ENCODE measurements around the gene KCNQ1OT1.

The KCNQ1OT1 gene

DNA sequence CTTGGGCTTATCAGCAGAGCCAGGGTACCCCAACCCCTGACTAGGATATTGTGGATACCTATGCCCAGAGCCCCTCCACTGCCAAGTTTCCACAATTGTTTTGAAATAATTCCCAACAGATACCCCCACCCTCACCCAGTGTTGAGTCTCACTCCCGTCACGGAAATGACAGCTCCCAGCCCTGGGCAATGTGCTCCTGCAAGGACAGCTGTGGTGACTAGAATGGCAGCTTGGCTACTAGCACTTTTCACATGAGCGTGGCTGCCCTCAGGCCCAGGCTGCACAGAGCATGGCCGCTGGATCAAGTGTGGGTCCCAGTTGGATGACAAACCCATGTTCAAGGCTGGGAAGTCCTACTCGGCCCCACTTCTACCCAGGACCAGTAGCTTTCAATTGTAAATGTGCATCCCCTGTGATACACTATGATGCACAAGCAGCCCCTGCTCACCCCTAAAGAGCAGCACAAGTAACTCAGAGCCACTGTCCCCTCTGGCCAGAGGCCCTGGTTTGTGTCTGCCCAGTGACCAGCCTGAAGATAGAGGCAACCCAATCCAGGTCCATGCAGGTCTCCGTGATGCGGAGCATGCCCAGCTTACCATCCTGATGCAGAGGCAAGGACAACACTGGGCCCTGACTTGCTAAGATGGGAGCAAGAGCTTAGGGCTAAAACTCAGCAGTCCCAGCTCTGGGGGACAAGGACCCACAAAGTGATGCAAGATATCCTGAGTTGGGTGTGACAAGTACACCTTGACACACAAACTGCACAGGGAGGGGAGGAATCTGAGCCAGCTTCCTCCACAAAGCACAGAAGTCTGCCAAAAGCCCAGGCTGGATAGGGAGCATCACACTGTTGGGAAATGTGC lies 13.2 kb downstream of the KCNQ1OT1 start:
- DNase-seq: no peak

- DNase-seq: no peak
These were observed 14.0 kb downstream of the KCNQ1OT1 start for GRCh38 chr11:2685566-2686359.

- DNase-seq: no peak
These were observed 14.7 kb downstream of the KCNQ1OT1 start for GRCh38 chr11:2685051-2685450.

GRCh38 chr11:2684581-2684980 lies 15.2 kb downstream of the KCNQ1OT1 start:
- DNase-seq: no peak

- peak in 1 of 5 donors; percentile 3 for DNase-seq
These were observed 16.0 kb downstream of the KCNQ1OT1 start for GRCh38 chr11:2683806-2684205.

GRCh38 chr11:2681408-2682145 lies 18.2 kb downstream of the KCNQ1OT1 start:
- DNase-seq: no peak

GRCh38 chr11:2679011-2679676 lies 20.6 kb downstream of the KCNQ1OT1 start:
- no peak for DNase-seq

- DNase-seq: no peak
These were observed 21.4 kb downstream of the KCNQ1OT1 start for GRCh38 chr11:2678396-2678795.

GRCh38 chr11:2677127-2677526 lies 22.7 kb downstream of the KCNQ1OT1 start:
- no peak for DNase-seq

GRCh38 chr11:2675540-2675939 lies 24.3 kb downstream of the KCNQ1OT1 start:
- DNase-seq: no peak

GRCh38 chr11:2674658-2675131 lies 25.1 kb downstream of the KCNQ1OT1 start:
- DNase-seq: no peak

DNA sequence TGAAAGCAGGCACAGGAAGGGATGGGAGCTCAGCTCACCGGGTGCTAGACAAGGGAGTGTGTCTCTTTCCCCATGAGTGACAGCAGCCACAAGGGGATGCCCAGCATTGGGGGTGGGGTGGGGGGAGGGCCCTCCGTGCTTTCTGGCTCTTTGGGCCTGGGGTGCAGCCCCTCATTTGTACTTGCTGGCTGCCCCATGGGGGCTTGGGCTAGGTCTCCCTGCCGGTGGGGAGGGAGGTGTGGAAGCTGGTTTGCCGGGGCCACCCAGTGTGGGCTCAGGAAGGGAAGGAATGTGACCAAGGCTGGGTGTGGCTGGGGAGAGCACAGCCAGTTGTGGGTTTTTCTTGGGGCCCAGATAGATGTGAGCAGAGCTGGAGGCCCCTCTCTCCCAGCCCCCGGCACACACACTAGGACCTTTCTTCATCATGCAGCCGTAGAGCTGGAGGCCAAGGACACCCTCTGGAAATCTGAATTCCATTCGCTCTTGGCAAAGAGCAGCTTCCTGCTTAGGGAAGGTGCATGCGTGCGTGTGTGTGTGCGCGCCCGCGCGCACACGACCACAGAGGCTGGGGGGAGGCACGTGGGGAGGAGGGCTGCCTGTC lies 25.8 kb downstream of the KCNQ1OT1 start:
- no peak for DNase-seq

DNA sequence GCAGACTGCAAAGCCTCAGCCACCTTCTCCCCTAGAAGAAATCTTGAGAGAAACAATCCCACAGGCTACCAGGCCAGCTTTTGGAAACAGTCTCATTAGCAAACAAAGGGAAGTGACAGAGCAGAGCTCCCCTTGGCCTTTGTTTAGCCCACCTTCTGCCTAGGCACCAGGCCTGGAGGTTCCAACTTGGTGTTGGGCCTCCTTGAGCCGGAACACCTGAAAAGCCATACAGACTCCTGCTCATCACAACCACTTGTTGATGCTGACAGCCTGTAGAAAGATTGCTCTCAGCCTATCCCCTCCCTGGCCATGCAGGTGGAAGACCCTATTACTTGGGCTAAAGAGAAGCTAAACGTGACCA lies 26.6 kb downstream of the KCNQ1OT1 start:
- no peak for DNase-seq

- DNase-seq: no peak
These were observed 27.1 kb downstream of the KCNQ1OT1 start for GRCh38 chr11:2672553-2673249.

DNA sequence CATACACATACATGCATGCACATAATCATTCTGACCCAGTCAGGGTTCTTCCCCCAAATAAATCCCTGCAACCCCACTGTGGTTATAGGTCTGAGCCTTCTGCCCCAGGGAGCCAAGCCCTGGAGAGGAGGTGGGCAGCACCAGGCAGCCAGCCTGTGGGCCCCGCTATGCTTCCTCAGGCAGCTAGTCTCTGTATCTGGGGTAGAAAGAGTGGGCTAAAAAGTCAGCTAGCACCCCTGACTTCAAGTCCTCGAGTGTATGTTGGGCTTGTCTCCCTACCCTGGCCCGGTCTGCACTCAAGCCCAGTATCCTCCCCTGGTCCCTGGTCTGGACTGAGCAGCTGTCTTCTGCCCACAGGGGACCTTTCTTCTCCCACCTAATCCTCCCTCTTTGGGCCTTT lies 28.0 kb downstream of the KCNQ1OT1 start:
- DNase-seq: no peak

- DNase-seq: no peak
These were observed 29.2 kb downstream of the KCNQ1OT1 start for GRCh38 chr11:2670541-2671100.

DNA sequence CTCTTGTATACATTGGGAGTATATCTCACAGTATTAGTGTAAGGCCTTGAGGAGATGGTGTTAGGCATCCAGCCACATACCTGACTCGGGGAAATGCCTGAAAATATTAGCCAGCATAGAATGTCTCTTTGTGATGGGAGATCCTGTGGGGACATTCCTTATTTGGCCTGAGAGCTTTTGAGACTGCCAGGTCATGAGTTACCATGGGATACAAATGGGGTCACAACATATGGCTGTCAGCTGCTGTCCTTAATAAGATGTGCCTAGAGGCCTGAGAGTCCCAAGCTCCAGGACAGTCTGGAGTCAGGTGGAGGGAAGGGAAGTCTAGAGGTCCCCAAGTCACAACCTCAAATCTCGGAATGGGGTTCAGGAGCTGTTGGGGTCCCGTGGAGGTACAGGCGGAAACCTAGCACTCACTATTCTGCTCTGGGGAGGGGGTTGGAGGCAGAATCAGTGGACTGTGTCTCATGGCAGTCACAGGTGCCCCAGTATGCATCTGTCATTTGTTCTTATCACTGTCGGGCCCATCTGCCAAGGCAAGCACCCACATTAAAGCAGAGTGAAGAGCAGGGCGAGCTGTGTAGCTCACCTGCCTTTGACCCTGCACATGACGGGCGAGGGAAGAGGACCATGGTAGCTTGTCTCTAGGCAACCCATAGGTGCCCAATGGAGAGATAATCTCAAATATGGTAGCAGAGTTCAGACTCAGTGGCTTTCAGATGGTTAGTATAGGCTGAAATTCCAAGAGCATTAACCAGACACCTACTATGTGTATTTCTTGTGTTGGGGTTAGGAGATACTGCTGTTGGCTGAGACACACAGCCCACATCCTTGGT lies 29.9 kb downstream of the KCNQ1OT1 start:
- DNase-seq: no peak

- DNase-seq: no peak
These were observed 30.9 kb downstream of the KCNQ1OT1 start for GRCh38 chr11:2668876-2669275.

- DNase-seq: no peak
These were observed 31.9 kb downstream of the KCNQ1OT1 start for GRCh38 chr11:2667940-2668339.

Data from T-helper 1 cell (primary cell).